DMS153 treated with DMSO at 0.1 percent for 48 hours (cell line): ENCODE measurements around the gene PPP4C.
"Not testable (repeated sequence)": the region's sequence is repeated elsewhere in the genome, so short reads cannot be mapped to it uniquely, and the experiment has no call there.

ENCODE experiments used
- DNase-seq: peaks from one replicate; lab custom pipeline; 2025; ENCODE audit not compliant: unreplicated experiment; lab: John Stamatoyannopoulos, UW

The PPP4C gene

GRCh38 chr16:30122604-30123160, 46.9 kb downstream of the PPP4C start:
- no peak for DNase-seq

DNA sequence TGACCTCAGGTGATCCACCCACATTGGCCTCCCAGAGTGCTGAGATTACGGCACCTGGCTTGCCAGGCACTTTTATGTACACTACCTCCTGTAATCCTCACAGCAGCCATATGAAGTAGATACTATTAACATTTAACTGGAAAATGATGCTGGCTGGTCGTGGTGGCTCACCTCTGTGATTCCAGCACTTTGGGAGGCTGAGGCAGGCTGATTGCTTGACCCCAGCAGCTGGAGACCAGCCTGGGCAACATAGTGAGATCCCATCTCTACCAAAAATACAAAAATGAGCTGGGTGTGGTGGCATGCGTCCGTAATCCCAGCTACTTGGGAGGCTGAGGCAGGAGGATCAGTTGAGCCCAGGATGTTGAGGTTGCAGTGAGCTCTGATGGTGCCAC, 49.2 kb downstream of the PPP4C start:
- DNase-seq = no peak

- not testable (repeated sequence) for DNase-seq
Observed at GRCh38 chr16:30125690-30126089, 49.9 kb downstream of the PPP4C start.

DNA sequence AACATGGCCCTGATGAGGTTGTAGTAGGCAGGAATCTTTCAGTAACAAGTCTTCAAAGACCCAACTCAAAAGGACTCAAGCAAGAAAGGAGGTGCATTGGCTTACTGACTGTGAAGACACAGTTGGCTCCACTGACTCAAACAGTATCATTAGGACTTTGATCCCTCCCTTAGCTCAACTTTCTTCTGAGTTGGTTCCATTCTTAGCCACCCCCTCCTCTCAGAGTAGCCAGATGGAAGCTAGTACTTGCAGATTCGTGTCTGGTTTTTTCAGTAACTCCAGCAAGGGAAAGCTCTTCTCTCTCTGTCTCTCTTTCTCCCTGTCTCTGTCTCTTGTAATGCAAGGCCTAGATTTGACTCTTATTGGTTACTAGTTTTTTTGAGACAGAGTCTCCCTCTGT, 52.2 kb downstream of the PPP4C start:
- no peak for DNase-seq

GRCh38 chr16:30131869-30132475, 56.2 kb downstream of the PPP4C start:
- DNase-seq = peak; percentile 78

GRCh38 chr16:30132591-30132990, 56.8 kb downstream of the PPP4C start:
- DNase-seq = no peak
